ENCODE data around the gene IQSEC1. TPM values are rescaled to one million over a fixed set of nuclear protein-coding genes. Genes with fewer than 3 reads are reported as not detected.
A peak's percentile ranks its signal among the peaks of the same experiment; 100 is the strongest.

Gene IQSEC1
- total RNA-seq, 1 donor from 2014 or later, result 31.3 TPM

- Mint-ChIP-seq H3K4me3 (no peak overlapping the region), H3K4me1 (peaks cover 44% of the 10 kb centered on the region), H3K36me3 (ENCODE audit: low read depth) (no peaks in the 10 kb centered on the region), H3K27me3 (ENCODE audit: low read depth) (no peaks in the 10 kb centered on the region), H3K9me3 (no peaks in the 10 kb centered on the region), H3K27ac (ENCODE audit: unreplicated experiment) (peak overlapping the region; percentile 20)
- no peak for TF ChIP-seq CTCF (conservative IDR thresholded peaks at IDR 0.05)
- no peak for DNase-seq (ENCODE audit: low read depth, low spot score)
These were observed 51.8 kb downstream of the IQSEC1 start for GRCh38 chr3:13021141-13022114.

- Mint-ChIP-seq H3K36me3 (ENCODE audit: low read depth) (no peaks in the 10 kb centered on the region), H3K9me3 (no peaks in the 10 kb centered on the region), H3K4me3 (no peak overlapping the region), H3K4me1 (peaks cover 49% of the 10 kb centered on the region), H3K27ac (ENCODE audit: unreplicated experiment) (peak overlapping the region; percentile 32), H3K27me3 (ENCODE audit: low read depth) (no peaks in the 10 kb centered on the region)
- no peak for TF ChIP-seq CTCF (conservative IDR thresholded peaks at IDR 0.05)
- DNase-seq (ENCODE audit: low read depth, low spot score), result no peak
These were observed 53.0 kb downstream of the IQSEC1 start for GRCh38 chr3:13020159-13020750.

- peak; percentile 40 for DNase-seq (ENCODE audit: low read depth, low spot score)
- Mint-ChIP-seq H3K27ac (ENCODE audit: unreplicated experiment) (no peak overlapping the region), H3K4me1 (peaks cover 44% of the 10 kb centered on the region), H3K4me3 (no peak overlapping the region), H3K27me3 (ENCODE audit: low read depth) (no peaks in the 10 kb centered on the region), H3K36me3 (ENCODE audit: low read depth) (no peaks in the 10 kb centered on the region), H3K9me3 (no peaks in the 10 kb centered on the region)
- no peak for TF ChIP-seq CTCF (conservative IDR thresholded peaks at IDR 0.05)
These were observed 53.8 kb downstream of the IQSEC1 start for GRCh38 chr3:13019243-13020095.

DNA sequence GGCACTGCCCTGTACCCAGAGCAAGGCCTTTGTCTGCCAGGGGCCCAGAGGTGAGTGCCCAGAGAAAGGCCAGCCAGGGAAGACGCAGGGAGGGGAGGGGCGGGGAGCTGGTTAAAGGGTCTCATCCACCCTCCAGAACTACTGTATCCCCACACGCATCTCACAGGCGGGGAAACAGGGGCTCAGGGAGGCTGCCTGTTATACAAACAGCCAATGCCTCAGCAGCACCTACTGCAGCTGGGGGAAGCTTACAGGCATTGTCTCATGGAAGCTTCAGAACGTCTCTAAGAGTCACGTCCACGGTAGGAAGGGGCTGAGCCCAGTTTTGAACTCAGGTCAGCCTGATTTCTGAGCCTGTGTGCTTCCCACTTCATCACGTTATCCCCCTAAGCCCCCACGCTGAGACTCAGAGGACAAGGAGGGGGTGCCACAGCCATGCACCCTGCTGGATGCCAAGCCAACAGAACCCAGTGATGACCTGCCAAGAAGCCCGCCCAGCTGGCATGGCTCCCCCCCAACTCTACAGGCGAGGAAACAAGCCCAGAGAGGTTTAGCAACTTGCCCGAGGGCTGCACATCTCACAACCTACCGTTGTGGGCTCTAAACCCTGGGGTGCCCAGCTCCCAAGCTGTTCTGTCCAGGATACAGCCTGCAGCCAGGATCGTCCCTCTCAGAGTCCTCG, 54.5 kb downstream of the IQSEC1 start:
- no peak for TF ChIP-seq CTCF (conservative IDR thresholded peaks at IDR 0.05)
- DNase-seq (ENCODE audit: low read depth, low spot score), result no peak
- Mint-ChIP-seq H3K9me3 (no peaks in the 10 kb centered on the region), H3K4me1 (peaks cover 38% of the 10 kb centered on the region), H3K36me3 (ENCODE audit: low read depth) (no peaks in the 10 kb centered on the region), H3K27me3 (ENCODE audit: low read depth) (no peaks in the 10 kb centered on the region), H3K27ac (ENCODE audit: unreplicated experiment) (peak overlapping the region; percentile 43), H3K4me3 (no peak overlapping the region)

DNA sequence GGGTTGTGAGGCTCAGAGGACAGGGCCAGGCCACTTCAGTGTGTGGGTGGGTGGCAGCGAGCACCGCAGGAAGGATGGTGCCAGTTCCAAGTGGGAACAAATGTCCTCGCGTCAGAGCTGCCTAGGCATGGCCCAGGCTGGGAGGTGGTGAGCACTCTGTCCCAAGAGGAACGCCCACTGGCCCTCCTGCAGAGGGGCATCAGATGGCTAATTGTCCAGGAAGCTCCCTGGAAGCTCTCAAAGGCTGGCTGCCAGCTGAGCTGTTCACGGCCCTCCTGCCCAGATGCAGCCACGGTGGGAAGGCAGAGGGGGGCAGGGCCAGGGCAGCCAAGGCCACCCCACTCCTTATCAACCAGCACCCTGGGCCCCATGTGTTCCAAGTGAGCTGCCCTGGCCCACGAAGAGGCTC, 55.2 kb downstream of the IQSEC1 start:
- Mint-ChIP-seq H3K27me3 (ENCODE audit: low read depth) (no peaks in the 10 kb centered on the region), H3K4me3 (no peak overlapping the region), H3K36me3 (ENCODE audit: low read depth) (no peaks in the 10 kb centered on the region), H3K27ac (ENCODE audit: unreplicated experiment) (peak overlapping the region; percentile 3), H3K4me1 (peaks cover 38% of the 10 kb centered on the region), H3K9me3 (no peaks in the 10 kb centered on the region)
- no peak for DNase-seq (ENCODE audit: low read depth, low spot score)
- TF ChIP-seq CTCF (conservative IDR thresholded peaks at IDR 0.05), result no peak
